DND-41 (cell line): ENCODE data around the gene NAP1L4.

Experiments
- EZH2 ChIP-seq: IDR thresholded peaks from 3 replicates; pipeline ENCODE4 v1.6.1; 2012; ENCODE audit warnings: borderline replicate concordance, low read depth, mild to moderate bottlenecking, moderate library complexity, low read length, inconsistent platforms; ENCODE audit not compliant: severe bottlenecking
- TF ChIP-seq, protein P1 (sequence below): IDR thresholded peaks from 2 replicates; pipeline ENCODE4 v1.5.1; 2012; ENCODE audit warnings: borderline replicate concordance, low read length, moderate library complexity, mild to moderate bottlenecking; ENCODE audit not compliant: poor library complexity, severe bottlenecking; ENCODE audit errors: extremely low read depth

DNA sequence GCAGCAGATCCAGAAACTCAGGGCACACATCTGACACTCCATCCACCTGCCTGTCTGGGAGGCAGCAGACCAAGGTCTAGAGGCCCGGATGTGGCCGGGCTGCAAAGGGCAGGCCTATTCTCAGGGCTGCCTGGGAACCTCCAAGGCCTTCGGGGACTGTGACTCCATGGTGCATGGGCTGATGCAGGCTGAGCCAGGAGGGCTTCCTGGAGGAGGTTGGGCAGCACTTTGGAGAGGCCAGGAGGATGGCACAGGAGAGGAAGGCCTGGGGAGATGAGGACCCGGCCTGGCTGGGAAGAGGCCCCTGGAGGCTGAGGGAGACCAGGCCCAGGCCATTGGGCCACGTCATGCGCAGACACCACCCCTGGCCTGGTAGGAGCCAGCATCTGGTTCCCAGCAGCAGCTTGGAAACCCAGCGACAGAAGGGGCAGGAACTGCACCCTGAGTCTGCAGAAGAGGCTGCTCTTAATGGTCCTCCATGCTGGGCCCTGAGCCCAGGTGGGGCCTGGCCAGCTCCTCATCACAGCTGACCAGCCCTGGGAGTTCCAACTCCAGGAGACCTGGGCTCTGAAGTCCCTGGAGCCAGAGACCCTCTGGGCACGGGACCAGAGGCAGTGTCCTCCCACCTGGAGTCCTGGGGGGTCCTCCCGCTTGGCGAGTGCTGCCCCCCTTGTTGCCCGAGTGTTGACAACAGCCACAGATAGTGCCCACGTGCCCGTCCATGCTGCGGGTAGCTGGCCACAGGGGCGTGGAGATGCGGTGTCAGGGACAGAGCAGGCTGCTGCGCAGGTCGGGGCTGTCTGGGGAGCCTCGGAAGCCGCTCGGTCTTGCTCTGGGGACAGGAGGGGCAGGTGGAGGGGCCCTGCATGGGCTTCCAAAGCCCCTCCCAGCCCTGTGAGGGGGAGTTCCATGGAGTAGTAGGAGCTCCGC lies 68.4 kb downstream of the NAP1L4 start:
- TF ChIP-seq, protein P1, sequence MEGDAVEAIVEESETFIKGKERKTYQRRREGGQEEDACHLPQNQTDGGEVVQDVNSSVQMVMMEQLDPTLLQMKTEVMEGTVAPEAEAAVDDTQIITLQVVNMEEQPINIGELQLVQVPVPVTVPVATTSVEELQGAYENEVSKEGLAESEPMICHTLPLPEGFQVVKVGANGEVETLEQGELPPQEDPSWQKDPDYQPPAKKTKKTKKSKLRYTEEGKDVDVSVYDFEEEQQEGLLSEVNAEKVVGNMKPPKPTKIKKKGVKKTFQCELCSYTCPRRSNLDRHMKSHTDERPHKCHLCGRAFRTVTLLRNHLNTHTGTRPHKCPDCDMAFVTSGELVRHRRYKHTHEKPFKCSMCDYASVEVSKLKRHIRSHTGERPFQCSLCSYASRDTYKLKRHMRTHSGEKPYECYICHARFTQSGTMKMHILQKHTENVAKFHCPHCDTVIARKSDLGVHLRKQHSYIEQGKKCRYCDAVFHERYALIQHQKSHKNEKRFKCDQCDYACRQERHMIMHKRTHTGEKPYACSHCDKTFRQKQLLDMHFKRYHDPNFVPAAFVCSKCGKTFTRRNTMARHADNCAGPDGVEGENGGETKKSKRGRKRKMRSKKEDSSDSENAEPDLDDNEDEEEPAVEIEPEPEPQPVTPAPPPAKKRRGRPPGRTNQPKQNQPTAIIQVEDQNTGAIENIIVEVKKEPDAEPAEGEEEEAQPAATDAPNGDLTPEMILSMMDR = no peak
- no peak for TF ChIP-seq EZH2
